RWPE1 (cell line): Measurements from ENCODE around the gene CD36.

ENCODE experiments used
- CTCF ChIA-PET: fragments of 350-600 bp; sonication (Branson Sonifier 250); formaldehyde crosslinking; extraction: SDS; loops from one replicate; lab custom pipeline; 2021; lab: Yijun Ruan, JAX
- POLR2A ChIA-PET: fragments of 400-600 bp; formaldehyde crosslinking; extraction: SDS; loops from one replicate; lab custom pipeline; 2020; ENCODE audit warnings: antibody characterized with exemption; ENCODE audit not compliant: low non-redundant PET; lab: Yijun Ruan, JAX
- DNase-seq: peaks from one replicate; pipeline ENCODE4 v3.0.0; 2012; ENCODE audit warnings: low spot score
- H3K27ac ChIP-seq: fragments of 450-650 bp; 2 replicates; pipeline ENCODE4 v1.5.1; 2017
- CTCF ChIP-seq: fragments of 450-650 bp; conservative IDR thresholded peaks from 2 replicates; pipeline ENCODE4 v1.5.1; 2017; ENCODE audit warnings: low read depth, mild to moderate bottlenecking

Gene CD36

GRCh38 chr7:80671744-80672143 is 33.3 kb downstream of the CD36 start:
- no peak overlapping the region for H3K27ac ChIP-seq
- DNase-seq, result no peak
- no peak for TF ChIP-seq CTCF
- CTCF ChIA-PET, result no interaction called here
- POLR2A ChIA-PET, result no interaction called here

GRCh38 chr7:80675090-80675489 is 36.6 kb downstream of the CD36 start:
- DNase-seq, result no peak
- TF ChIP-seq CTCF, result no peak
- no peak overlapping the region for H3K27ac ChIP-seq
- ChIA-PET POLR2A (no interaction called here), CTCF (interaction anchor here (0.7 kb wide), 1 partner anchor 783 kb away, joined by 4 read pairs; no protein-coding TSS in a partner anchor)

- ChIA-PET CTCF (no interaction called here), POLR2A (no interaction called here)
- H3K27ac ChIP-seq, result no peak overlapping the region
- DNase-seq, result peak; percentile 13
- no peak for TF ChIP-seq CTCF
Observed at GRCh38 chr7:80676404-80676803, 38.0 kb downstream of the CD36 start.

- no peak for TF ChIP-seq CTCF
- H3K27ac ChIP-seq, result no peak overlapping the region
- ChIA-PET CTCF (interaction anchor here (0.6 kb wide), 1 partner anchor 13 kb away, joined by 3 read pairs; no protein-coding TSS in a partner anchor), POLR2A (no interaction called here)
- DNase-seq, result peak; percentile 46
Observed at GRCh38 chr7:80677629-80678028, 39.2 kb downstream of the CD36 start.

- ChIA-PET POLR2A (no interaction called here), CTCF (interaction anchor here (0.6 kb wide), 1 partner anchor 514 kb away, joined by 4 read pairs; no protein-coding TSS in a partner anchor)
Observed at GRCh38 chr7:80678707-80679106, 40.3 kb downstream of the CD36 start.

More at GRCh38 chr7:80678707-80679106, 40.3 kb downstream of the CD36 start:
- TF ChIP-seq CTCF, result no peak
- DNase-seq, result no peak
- H3K27ac ChIP-seq, result no peak overlapping the region
